ENCODE data around the gene PCIF1. TPM values are rescaled to one million over a fixed set of nuclear protein-coding genes. Genes with fewer than 3 reads are reported as not detected.

The PCIF1 gene
- polyA plus RNA-seq, 4 donors, result 16.1 to 30.0 (median 26.8) TPM

- Histone ChIP-seq H3K36me3 (ENCODE audit: control insufficient read depth in 3 of 3, insufficient read depth in 2 of 3, low read depth in 1 of 3, low read length in 3 of 3) (peaks cover 14 to 56% (median 17%) of the 10 kb centered on the region in 3 donors), H3K4me1 (ENCODE audit: control insufficient read depth in 3 of 3, insufficient read depth in 2 of 3, low read depth in 1 of 3, low read length in 2 of 3) (peaks cover 0 to 8% (median 3%) of the 10 kb centered on the region in 3 donors), H3K27me3 (ENCODE audit: control insufficient read depth in 3 of 3, insufficient read depth in 3 of 3, low read length in 3 of 3) (no peaks in the 10 kb centered on the region), H3K27ac (ENCODE audit: low read depth in 1 of 3, low read length in 2 of 3) (no peak overlapping the region), H3K4me3 (ENCODE audit: low read depth in 1 of 3, low read length in 3 of 3) (no peak overlapping the region), H3K9me3 (ENCODE audit: control insufficient read depth in 2 of 2, insufficient read depth in 1 of 2, low read depth in 1 of 2, low read length in 1 of 2) (no peaks in the 10 kb centered on the region)
- FAIRE-seq (no peak), DNase-seq (no peak)
- WGBS, 3 donors, result 54 to 74% (median 69%) methylated on average over 2 of the region's 2 CpGs
These were observed 3.3 kb downstream of the PCIF1 start for GRCh38 chr20:45937765-45938164.

DNA sequence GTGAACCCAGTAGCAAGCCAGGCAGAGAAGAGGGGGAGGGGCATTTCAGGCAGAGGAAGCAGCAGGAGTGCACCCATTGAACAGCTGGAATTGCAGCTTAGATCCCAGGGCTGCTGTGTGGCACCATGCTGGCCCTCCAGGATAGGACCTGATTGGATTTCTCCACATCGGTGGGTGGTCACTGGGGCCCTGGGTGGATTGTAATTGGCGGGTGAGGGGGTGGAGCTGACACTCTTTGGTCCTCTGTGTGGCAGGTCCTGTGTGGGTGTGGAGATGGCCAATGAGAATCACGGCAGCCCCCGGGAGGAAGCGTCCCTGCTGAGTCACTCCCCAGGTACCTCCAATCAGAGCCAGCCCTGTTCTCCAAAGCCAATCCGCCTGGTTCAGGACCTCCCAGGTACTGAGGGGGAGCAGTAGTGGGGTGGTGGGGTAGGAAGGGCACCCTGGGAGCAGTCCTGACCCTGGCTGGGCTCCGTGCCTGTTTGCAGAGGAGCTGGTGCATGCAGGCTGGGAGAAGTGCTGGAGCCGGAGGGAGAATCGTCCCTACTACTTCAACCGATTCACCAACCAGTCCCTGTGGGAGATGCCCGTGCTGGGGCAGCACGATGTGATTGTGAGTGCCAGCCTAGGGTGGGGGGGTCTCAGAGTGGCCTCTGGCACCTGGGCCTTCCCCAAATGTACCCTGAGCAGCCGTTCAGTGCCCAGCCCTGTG lies 4.4 kb downstream of the PCIF1 start:
- 93 to 95% (median 94%) methylated on average over 13 of the region's 13 CpGs for WGBS, 3 donors
- no peak for FAIRE-seq
- Histone ChIP-seq H3K9me3 (ENCODE audit: control insufficient read depth in 2 of 2, insufficient read depth in 1 of 2, low read depth in 1 of 2, low read length in 1 of 2) (no peaks in the 10 kb centered on the region), H3K4me3 (ENCODE audit: low read depth in 1 of 3, low read length in 3 of 3) (no peak overlapping the region), H3K27ac (ENCODE audit: low read depth in 1 of 3, low read length in 2 of 3) (no peak overlapping the region), H3K36me3 (ENCODE audit: control insufficient read depth in 3 of 3, insufficient read depth in 2 of 3, low read depth in 1 of 3, low read length in 3 of 3) (peaks cover 17 to 66% (median 28%) of the 10 kb centered on the region in 3 donors), H3K27me3 (ENCODE audit: control insufficient read depth in 3 of 3, insufficient read depth in 3 of 3, low read length in 3 of 3) (no peaks in the 10 kb centered on the region), H3K4me1 (ENCODE audit: control insufficient read depth in 3 of 3, insufficient read depth in 2 of 3, low read depth in 1 of 3, low read length in 2 of 3) (no peaks in the 10 kb centered on the region)
- no peak for DNase-seq

DNA sequence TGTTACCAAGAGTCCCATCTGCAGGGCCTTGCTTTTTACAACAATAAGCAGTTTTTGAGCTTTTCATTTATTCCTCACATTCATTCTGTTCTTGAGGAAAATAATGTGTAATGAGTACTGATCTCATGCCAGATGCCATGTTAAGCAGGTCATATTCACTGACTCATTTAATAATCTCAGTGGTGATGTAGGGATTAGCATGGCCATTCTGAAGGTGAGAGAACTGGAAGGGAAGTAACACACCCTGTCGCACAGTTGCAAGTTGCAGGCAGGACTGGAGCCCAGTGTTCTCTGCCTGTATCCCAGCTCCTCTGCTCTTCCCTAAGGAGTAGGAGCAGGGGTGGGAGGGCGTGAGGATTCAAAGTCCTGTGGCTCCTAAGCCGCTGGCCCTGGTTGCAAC lies 5.6 kb downstream of the PCIF1 start:
- Histone ChIP-seq H3K4me1 (ENCODE audit: control insufficient read depth in 3 of 3, insufficient read depth in 2 of 3, low read depth in 1 of 3, low read length in 2 of 3) (no peaks in the 10 kb centered on the region), H3K9me3 (ENCODE audit: control insufficient read depth in 2 of 2, insufficient read depth in 1 of 2, low read depth in 1 of 2, low read length in 1 of 2) (no peaks in the 10 kb centered on the region), H3K4me3 (ENCODE audit: low read depth in 1 of 3, low read length in 3 of 3) (no peak overlapping the region), H3K36me3 (ENCODE audit: control insufficient read depth in 3 of 3, insufficient read depth in 2 of 3, low read depth in 1 of 3, low read length in 3 of 3) (peaks cover 17 to 72% (median 30%) of the 10 kb centered on the region in 3 donors), H3K27ac (ENCODE audit: low read depth in 1 of 3, low read length in 2 of 3) (no peak overlapping the region), H3K27me3 (ENCODE audit: control insufficient read depth in 3 of 3, insufficient read depth in 3 of 3, low read length in 3 of 3) (no peaks in the 10 kb centered on the region)
- FAIRE-seq, result no peak
- WGBS, 3 donors, result 93 to 97% (median 94%) methylated on average over 3 of the region's 3 CpGs
- no peak for DNase-seq

DNA sequence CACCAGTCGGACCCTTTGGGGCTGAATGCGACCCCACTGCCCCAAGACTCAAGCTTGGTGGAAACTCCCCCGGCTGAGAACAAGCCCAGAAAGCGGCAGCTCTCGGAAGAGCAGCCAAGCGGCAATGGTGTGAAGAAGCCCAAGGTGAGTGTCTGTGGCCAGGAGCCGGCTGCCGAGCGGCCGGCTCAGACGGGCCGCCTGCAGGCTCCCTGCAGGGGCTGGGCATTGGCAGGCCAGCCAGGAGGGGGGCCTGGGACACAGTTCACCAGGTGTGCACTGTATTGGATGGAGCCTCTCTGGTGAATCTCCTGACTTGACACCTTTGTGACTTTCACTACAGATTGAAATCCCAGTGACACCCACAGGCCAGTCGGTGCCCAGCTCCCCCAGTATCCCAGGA lies 6.0 kb downstream of the PCIF1 start:
- DNase-seq (no peak), FAIRE-seq (no peak)
- Histone ChIP-seq H3K27ac (ENCODE audit: low read depth in 1 of 3, low read length in 2 of 3) (no peak overlapping the region), H3K4me1 (ENCODE audit: control insufficient read depth in 3 of 3, insufficient read depth in 2 of 3, low read depth in 1 of 3, low read length in 2 of 3) (no peaks in the 10 kb centered on the region), H3K27me3 (ENCODE audit: control insufficient read depth in 3 of 3, insufficient read depth in 3 of 3, low read length in 3 of 3) (no peaks in the 10 kb centered on the region), H3K9me3 (ENCODE audit: control insufficient read depth in 2 of 2, insufficient read depth in 1 of 2, low read depth in 1 of 2, low read length in 1 of 2) (no peaks in the 10 kb centered on the region), H3K4me3 (ENCODE audit: low read depth in 1 of 3, low read length in 3 of 3) (no peak overlapping the region), H3K36me3 (ENCODE audit: control insufficient read depth in 3 of 3, insufficient read depth in 2 of 3, low read depth in 1 of 3, low read length in 3 of 3) (peaks cover 17 to 76% (median 30%) of the 10 kb centered on the region in 3 donors)
- 95 to 97% (median 96%) methylated on average over 13 of the region's 13 CpGs for WGBS, 3 donors

DNA sequence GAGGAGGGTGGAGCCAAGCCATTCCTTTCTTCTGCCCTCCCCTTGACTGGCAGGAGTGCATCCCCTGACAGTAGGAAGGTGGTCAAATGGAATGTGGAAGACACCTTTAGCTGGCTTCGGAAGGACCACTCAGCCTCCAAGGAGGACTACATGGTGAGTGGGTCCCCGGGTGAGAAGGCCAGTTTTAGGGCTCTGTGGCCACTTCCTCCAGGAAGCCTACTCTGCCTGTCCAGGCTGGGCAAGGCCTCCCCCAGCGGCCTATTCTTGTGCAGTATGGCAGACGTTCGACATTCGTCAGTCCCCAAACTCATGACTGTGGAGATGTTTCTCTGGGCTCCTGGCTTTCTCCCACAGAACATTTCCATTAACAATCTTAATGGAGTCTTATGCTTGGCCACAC lies 9.1 kb downstream of the PCIF1 start:
- FAIRE-seq, result no peak
- H3K4me1 ChIP-seq (ENCODE audit: control insufficient read depth in 3 of 3, insufficient read depth in 2 of 3, low read depth in 1 of 3, low read length in 2 of 3), result no peaks in the 10 kb centered on the region
- no peak overlapping the region for H3K27ac ChIP-seq (ENCODE audit: low read depth in 1 of 3, low read length in 2 of 3)
- WGBS, 3 donors, result 91 to 93% (median 93%) methylated on average over 6 of the region's 6 CpGs
- H3K36me3 ChIP-seq (ENCODE audit: control insufficient read depth in 3 of 3, insufficient read depth in 2 of 3, low read depth in 1 of 3, low read length in 3 of 3), result peaks cover 14 to 90% (median 38%) of the 10 kb centered on the region in 3 donors
- no peak for DNase-seq
- H3K9me3 ChIP-seq (ENCODE audit: control insufficient read depth in 2 of 2, insufficient read depth in 1 of 2, low read depth in 1 of 2, low read length in 1 of 2), result no peaks in the 10 kb centered on the region
- H3K27me3 ChIP-seq (ENCODE audit: control insufficient read depth in 3 of 3, insufficient read depth in 3 of 3, low read length in 3 of 3), result no peaks in the 10 kb centered on the region
- no peak overlapping the region for H3K4me3 ChIP-seq (ENCODE audit: low read depth in 1 of 3, low read length in 3 of 3)

GRCh38 chr20:45944151-45944964 lies 9.9 kb downstream of the PCIF1 start:
- DNase-seq (no peak), FAIRE-seq (no peak)
- no peak overlapping the region for H3K27ac ChIP-seq (ENCODE audit: low read depth in 1 of 3, low read length in 2 of 3)
- no peaks in the 10 kb centered on the region for H3K4me1 ChIP-seq (ENCODE audit: control insufficient read depth in 3 of 3, insufficient read depth in 2 of 3, low read depth in 1 of 3, low read length in 2 of 3)
- no peaks in the 10 kb centered on the region for H3K9me3 ChIP-seq (ENCODE audit: control insufficient read depth in 2 of 2, insufficient read depth in 1 of 2, low read depth in 1 of 2, low read length in 1 of 2)
- 85 to 88% (median 85%) methylated on average over 15 of the region's 15 CpGs for WGBS, 3 donors
- peaks cover 14 to 90% (median 32%) of the 10 kb centered on the region in 3 donors for H3K36me3 ChIP-seq (ENCODE audit: control insufficient read depth in 3 of 3, insufficient read depth in 2 of 3, low read depth in 1 of 3, low read length in 3 of 3)
- H3K27me3 ChIP-seq (ENCODE audit: control insufficient read depth in 3 of 3, insufficient read depth in 3 of 3, low read length in 3 of 3), result no peaks in the 10 kb centered on the region
- no peak overlapping the region for H3K4me3 ChIP-seq (ENCODE audit: low read depth in 1 of 3, low read length in 3 of 3)

GRCh38 chr20:45944965-45945677 lies 10.6 kb downstream of the PCIF1 start:
- no peak for FAIRE-seq

DNA sequence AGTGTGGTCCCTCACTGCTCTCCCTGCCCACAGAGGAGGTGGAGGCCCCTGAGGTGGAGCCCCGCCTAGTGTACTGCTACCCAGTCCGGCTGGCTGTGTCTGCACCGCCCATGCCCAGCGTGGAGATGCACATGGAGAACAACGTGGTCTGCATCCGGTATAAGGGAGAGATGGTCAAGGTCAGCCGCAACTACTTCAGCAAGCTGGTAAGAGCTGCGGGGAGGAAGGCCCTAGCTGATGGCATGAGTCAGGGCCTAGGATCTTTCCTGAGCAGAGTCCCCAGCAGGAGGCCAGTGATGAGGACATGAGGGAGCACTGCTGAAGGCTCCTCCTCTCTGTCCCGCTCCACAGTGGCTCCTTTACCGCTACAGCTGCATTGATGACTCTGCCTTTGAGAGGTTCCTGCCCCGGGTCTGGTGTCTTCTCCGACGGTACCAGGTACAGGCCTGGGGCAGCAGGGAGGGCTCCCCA lies 11.2 kb downstream of the PCIF1 start:
- Histone ChIP-seq H3K27ac (ENCODE audit: low read depth in 1 of 3, low read length in 2 of 3) (peak overlapping the region in 1 of 3 donors; percentile 38), H3K4me3 (ENCODE audit: low read depth in 1 of 3, low read length in 3 of 3) (no peak overlapping the region), H3K9me3 (ENCODE audit: control insufficient read depth in 2 of 2, insufficient read depth in 1 of 2, low read depth in 1 of 2, low read length in 1 of 2) (no peaks in the 10 kb centered on the region), H3K27me3 (ENCODE audit: control insufficient read depth in 3 of 3, insufficient read depth in 3 of 3, low read length in 3 of 3) (no peaks in the 10 kb centered on the region), H3K4me1 (ENCODE audit: control insufficient read depth in 3 of 3, insufficient read depth in 2 of 3, low read depth in 1 of 3, low read length in 2 of 3) (no peaks in the 10 kb centered on the region), H3K36me3 (ENCODE audit: control insufficient read depth in 3 of 3, insufficient read depth in 2 of 3, low read depth in 1 of 3, low read length in 3 of 3) (peaks cover 9 to 89% (median 29%) of the 10 kb centered on the region in 3 donors)
- WGBS, 3 donors, result 80 to 87% (median 85%) methylated on average over 13 of the region's 13 CpGs
- DNase-seq (no peak), FAIRE-seq (no peak)

More at GRCh38 chr20:45944965-45945677, 10.6 kb downstream of the PCIF1 start:
- DNase-seq, result no peak
- Histone ChIP-seq H3K27ac (ENCODE audit: low read depth in 1 of 3, low read length in 2 of 3) (peak overlapping the region in 1 of 3 donors; percentile 22), H3K9me3 (ENCODE audit: control insufficient read depth in 2 of 2, insufficient read depth in 1 of 2, low read depth in 1 of 2, low read length in 1 of 2) (no peaks in the 10 kb centered on the region), H3K4me1 (ENCODE audit: control insufficient read depth in 3 of 3, insufficient read depth in 2 of 3, low read depth in 1 of 3, low read length in 2 of 3) (no peaks in the 10 kb centered on the region), H3K27me3 (ENCODE audit: control insufficient read depth in 3 of 3, insufficient read depth in 3 of 3, low read length in 3 of 3) (no peaks in the 10 kb centered on the region), H3K4me3 (ENCODE audit: low read depth in 1 of 3, low read length in 3 of 3) (no peak overlapping the region), H3K36me3 (ENCODE audit: control insufficient read depth in 3 of 3, insufficient read depth in 2 of 3, low read depth in 1 of 3, low read length in 3 of 3) (peaks cover 14 to 90% (median 28%) of the 10 kb centered on the region in 3 donors)
- WGBS, 3 donors, result 81 to 88% (median 83%) methylated on average over 19 of the region's 19 CpGs

All from small intestine (tissue), 7 donors.